K562 (cell line): ENCODE data around the gene KMT5B. TPM values are rescaled to one million over a fixed set of nuclear protein-coding genes. Genes with fewer than 3 reads are reported as not detected.

ENCODE experiments used
- ATAC-seq: fragments of 200-7000 bp; cut with Tn5 transposase; 3 replicates; pipeline ENCODE4 v1.9.1; 2020; ENCODE audit warnings: moderate library complexity
- BruUV-seq: library from RNA; stranded (reverse); fragments of 400-500 nt; replicated peaks from 2 replicates; lab custom pipeline; 2021; lab: Mats Ljungman, UMichigan
- CTCF ChIA-PET: fragments of 300-600 bp; formaldehyde crosslinking; extraction: SDS; loops from one replicate; lab custom pipeline; 2021; ENCODE audit warnings: low intra/inter-chr PET ratio; lab: Yijun Ruan, JAX
- POLR2A ChIA-PET: fragments of 300-600, 350-650 bp; sonication (Branson Sonifier 250); formaldehyde crosslinking; extraction: SDS; loops from one replicate; lab custom pipeline; 2021; ENCODE audit warnings: antibody characterized with exemption, inconsistent platforms; lab: Yijun Ruan, JAX
- DNase-seq, 4 experiments: peaks; one replicate each; pipeline versions ENCODE4 v3.0.0 to v3.0.0-alpha.2; 2011 to 2018; ENCODE audit warnings: low spot score in 3 of 4, mixed read lengths in 3 of 4; ENCODE audit errors: extremely low read depth in 1 of 4
- FAIRE-seq: peaks from 2 replicates; lab custom pipeline; 2011; peaks lifted over from hg19 to GRCh38; lab: Jason Lieb, UNC
- H2AFZ ChIP-seq: 2 replicates; pipeline ENCODE4 v1.6.0; 2011; ENCODE audit warnings: low read depth, low read length, control low read depth, inconsistent platforms
- H3K27ac ChIP-seq: fragments of 200-600 bp; 3 replicates; pipeline ENCODE4 v1.8.0; 2011; ENCODE audit warnings: low read depth, mild to moderate bottlenecking, control low read depth, inconsistent platforms, low read length, moderate library complexity, mixed read lengths; ENCODE audit errors: extremely low read depth
- H3K27me3 ChIP-seq, 2 experiments: fragments of 300-600 bp in 1 of 2; 2 replicates in 1 of 2; 3 replicates in 1 of 2; pipeline versions ENCODE4 v1.6.0 to v1.8.0; 2011; ENCODE audit warnings: inconsistent platforms in 2 of 2, low read length in 2 of 2, mild to moderate bottlenecking in 1 of 2, mixed read lengths in 1 of 2, moderate library complexity in 1 of 2; ENCODE audit not compliant: control insufficient read depth in 2 of 2, insufficient read depth in 2 of 2
- H3K36me3 ChIP-seq: fragments of 300-600 bp; 3 replicates; pipeline ENCODE4 v1.8.0; 2011; ENCODE audit warnings: mild to moderate bottlenecking, low read length, inconsistent platforms; ENCODE audit not compliant: control insufficient read depth, insufficient read depth
- H3K4me1 ChIP-seq, 2 experiments: fragments of 200-600 bp in 1 of 2; replicated peaks in 1 of 2; 2 replicates in 1 of 2; 3 replicates in 1 of 2; pipeline versions ENCODE4 v1.5.1 to v1.8.0; 2011; ENCODE audit warnings: inconsistent platforms in 2 of 2, low read length in 2 of 2, mild to moderate bottlenecking in 1 of 2, mixed read lengths in 1 of 2, moderate library complexity in 1 of 2; ENCODE audit not compliant: control insufficient read depth in 2 of 2, insufficient read depth in 2 of 2
- H3K4me2 ChIP-seq: 2 replicates; pipeline ENCODE4 v1.6.1; 2011; ENCODE audit warnings: low read length, control low read depth, inconsistent platforms, mixed read lengths; ENCODE audit not compliant: insufficient read depth
- H3K4me3 ChIP-seq: fragments of 200-600 bp; sonication (generic), shearing (Covaris generic); 2 replicates; pipeline ENCODE4 v1.5.1; 2016; ENCODE audit warnings: control low read depth, inconsistent platforms
- H3K79me2 ChIP-seq: fragments of 200-600 bp; 3 replicates; pipeline ENCODE4 v1.8.0; 2011; ENCODE audit warnings: low read length, inconsistent platforms; ENCODE audit not compliant: control insufficient read depth, insufficient read depth
- H3K9ac ChIP-seq, 2 experiments: 2 replicates each; pipeline versions ENCODE4 v1.6.0 to v1.6.1; 2011; ENCODE audit warnings: low read depth in 2 of 2, low read length in 2 of 2, control low read depth in 1 of 2, inconsistent platforms in 1 of 2, mild to moderate bottlenecking in 1 of 2, mixed read lengths in 1 of 2; ENCODE audit not compliant: insufficient read depth in 1 of 2
- H3K9me1 ChIP-seq: one replicate; pipeline ENCODE4 v1.6.0; 2011; ENCODE audit warnings: inconsistent platforms, mild to moderate bottlenecking, low read length, moderate library complexity; ENCODE audit not compliant: control insufficient read depth, insufficient read depth
- H3K9me3 ChIP-seq: replicated peaks from 2 replicates; pipeline ENCODE4 v1.5.1; 2011; ENCODE audit warnings: low read depth, low read length, inconsistent platforms; ENCODE audit not compliant: control insufficient read depth, insufficient read depth
- H4K20me1 ChIP-seq: replicated peaks from 2 replicates; pipeline ENCODE4 v1.6.1; 2011; ENCODE audit warnings: low read length, inconsistent platforms, mixed read lengths; ENCODE audit not compliant: control insufficient read depth, insufficient read depth
- CEBPG ChIP-seq, 3 experiments: fragments of 200-800 bp in 1 of 3; sonication (Bioruptor generic) in 1 of 3; sonication (generic) in 1 of 3; formaldehyde crosslinking in 1 of 3; IDR thresholded peaks in 2 of 3; conservative IDR thresholded peaks in 1 of 3; 2 replicates each; pipeline versions ENCODE4 v1.6.1 to v1.8.0; 2016 to 2022; ENCODE audit warnings: missing compliant biosample characterization in 2 of 3, missing genetic modification characterization in 2 of 3, mild to moderate bottlenecking in 1 of 3, missing genetic modification reagents in 1 of 3
- CLOCK ChIP-seq: fragments of 250-450 bp; sonication (Bioruptor Pico); IDR thresholded peaks from 2 replicates; pipeline ENCODE4 v1.4.0; 2020; ENCODE audit warnings: mild to moderate bottlenecking, moderate library complexity, borderline replicate concordance
- E2F4 ChIP-seq: sonication (generic); formaldehyde crosslinking; IDR thresholded peaks from 2 replicates; pipeline ENCODE4 v1.8.0; 2022; ENCODE audit warnings: mild to moderate bottlenecking, low read depth, missing genetic modification reagents
- EHMT2 ChIP-seq: fragments of 450-650 bp; IDR thresholded peaks from 2 replicates; pipeline ENCODE4 v1.6.1; 2018; ENCODE audit warnings: antibody characterized with exemption
- ESRRA ChIP-seq: fragments of 450-650 bp; IDR thresholded peaks from 2 replicates; pipeline ENCODE4 v1.6.1; 2014; ENCODE audit warnings: low read depth, mild to moderate bottlenecking, moderate library complexity, borderline replicate concordance
- FOXO4 ChIP-seq: fragments of 450-650 bp; formaldehyde crosslinking; IDR thresholded peaks from 2 replicates; pipeline ENCODE4 v1.4.0; 2020; ENCODE audit warnings: mild to moderate bottlenecking, moderate library complexity
- KDM5B ChIP-seq: fragments of 200-600 bp; sonication (generic); IDR thresholded peaks from 2 replicates; pipeline ENCODE4 v1.6.1; 2012; ENCODE audit warnings: low read depth, mild to moderate bottlenecking, moderate library complexity, low read length, control low read depth, inconsistent platforms; ENCODE audit not compliant: insufficient replicate concordance
- MAFF ChIP-seq: IDR thresholded peaks from 2 replicates; pipeline ENCODE4 v1.6.1; 2012; ENCODE audit warnings: low read length, improper control_type of control experiment
- MNT ChIP-seq, 2 experiments: fragments of 450-650 bp; conservative IDR thresholded peaks; 2 replicates each; pipeline ENCODE4 v1.6.1; 2017; ENCODE audit warnings: mild to moderate bottlenecking in 2 of 2, moderate library complexity in 2 of 2
- MTA2 ChIP-seq: fragments of 450-650 bp; IDR thresholded peaks from 2 replicates; pipeline ENCODE4 v1.6.1; 2016; ENCODE audit warnings: low read depth
- PHB ChIP-seq: fragments of 250-450 bp; sonication (Bioruptor Pico); IDR thresholded peaks from 2 replicates; pipeline ENCODE4 v1.5.0; 2021
- PHF20 ChIP-seq: fragments of 450-650 bp; IDR thresholded peaks from 2 replicates; pipeline ENCODE4 v1.6.1; 2018; ENCODE audit not compliant: partially characterized antibody
- THRA ChIP-seq: fragments of 450-650 bp; IDR thresholded peaks from 2 replicates; pipeline ENCODE4 v1.6.1; 2017; ENCODE audit warnings: mild to moderate bottlenecking, moderate library complexity
- TRIM28 ChIP-seq: fragments of 450-650 bp; IDR thresholded peaks from 2 replicates; pipeline ENCODE4 v1.6.1; 2017
- WGBS: fragments of 100-300 bp; shearing (Covaris generic); methylation state at CpG from one replicate; pipeline ENCODE4 v1.1.6; 2016; ENCODE audit warnings: low coverage, mixed read lengths; ENCODE audit not compliant: insufficient coverage; ENCODE audit errors: missing lambda C conversion rate; 5-methylcytosine and 5-hydroxymethylcytosine counted together
- in situ Hi-C: fragments of 300-500 bp; cut with MboI; formaldehyde crosslinking; loops from 4 replicates; pipeline ENCODE4 v1.15.0; 2018; ENCODE audit warnings: inconsistent platforms, mixed read lengths
- intact Hi-C: fragments of 100-400 bp; cut with micrococcal nuclease; formaldehyde crosslinking; loops from 2 replicates; pipeline ENCODE4 v1.14.2; 2022
- polyA plus RNA-seq, 8 experiments: library from polyadenylated mRNA; depleted of rRNA in 4 of 8; stranded (reverse) in 5 of 8; unstranded in 3 of 8; fragments of >200 nt; fragmentation: Nextera tagmentation in 2 of 8; fragmentation: Illumina TruSeq in 1 of 8; extraction: Ambion mirVana in 2 of 8; extraction: Trizol in 1 of 8; gene quantifications; 2 replicates each; pipeline versions ENCODE4 v1.2.1 to v1.2.3, GENCODE V29; 2011 to 2014; ENCODE audit warnings: inconsistent platforms in 1 of 8, missing spikeins in 1 of 8
- total RNA-seq, 7 experiments: library from RNA; depleted of rRNA in 6 of 7; stranded (reverse); fragments of >200 nt in 6 of 7; fragmentation: Illumina TruSeq in 2 of 7; extraction: Trizol in 2 of 7; gene quantifications; 2 replicates each; pipeline versions ENCODE4 v1.2.1 to v1.2.3, GENCODE V29; 2011 to 2021; ENCODE audit warnings: low replicate concordance in 1 of 7

Gene KMT5B
- total and polyA plus RNA-seq, 9 of the 15 experiments (the other 6 are each of a cell fraction or from before 2014, with no cell fraction given), result 7.3 to 27.3 (median 20.9) TPM

- H3K4me2 ChIP-seq, result no peak overlapping the region
- FAIRE-seq (no peak), DNase-seq (no peak), ATAC-seq (no peak)
- no peak overlapping the region for H3K9ac ChIP-seq
- WGBS, result 21% methylated on average over 3 of the region's 3 CpGs
- H3K4me1 ChIP-seq, result peaks cover 3% of the 10 kb centered on the region in 2 experiments; a peak in 2 of 5 replicates
- no peaks in the 10 kb centered on the region for H3K79me2 ChIP-seq
- H3K36me3 ChIP-seq, result no peaks in the 10 kb centered on the region
- H4K20me1 ChIP-seq, result no peaks in the 10 kb centered on the region
- no peaks in the 10 kb centered on the region for H3K9me1 ChIP-seq
- in situ Hi-C loops (loop anchor here (10.0 kb wide), 1 partner anchor 193 kb away; no protein-coding TSS in a partner anchor), intact Hi-C loops (no loop called here)
- no TSS peak for BruUV-seq
- POLR2A ChIA-PET, result interaction anchor here (0.8 to 2.1 kb wide), 3 partner anchors 9 to 45 kb away, joined by 3 to 6 read pairs (median 3); no protein-coding TSS in a partner anchor
- no peaks in the 10 kb centered on the region for H3K27me3 ChIP-seq
- CTCF ChIA-PET, result no interaction called here
- no peak overlapping the region for H2AFZ ChIP-seq
- no peak overlapping the region for H3K4me3 ChIP-seq
- H3K27ac ChIP-seq, result no peak overlapping the region
- peaks cover 2% of the 10 kb centered on the region for H3K9me3 ChIP-seq
- TF ChIP-seq E2F4 (CRISPR knock-in tag) (no peak), EHMT2 (no peak), TRIM28 (no peak), CLOCK (CRISPR knock-in tag) (no peak), PHB (CRISPR knock-in tag) (no peak), CEBPG (CRISPR knock-in tag; IDR thresholded peaks at IDR 0.05) (no peak), CEBPG (tag; conservative IDR thresholded peaks at IDR 0.05 in 1 of 2, IDR thresholded peaks at IDR 0.05 in 1 of 2) (no peak), KDM5B (no peak), PHF20 (no peak), ESRRA (no peak), FOXO4 (CRISPR knock-in tag) (no peak), THRA (no peak), MNT (conservative IDR thresholded peaks at IDR 0.05) (no peak), MTA2 (no peak), MAFF (no peak)
These were observed 38.7 kb upstream of the KMT5B start for GRCh38 chr11:68251765-68252164.
